Thoracic aorta (tissue), 2 donors: Measurements from ENCODE around the gene PIGZ. TPM values are rescaled to one million over a fixed set of nuclear protein-coding genes. Genes with fewer than 3 reads are reported as not detected.

Experiments
- ATAC-seq: fragments of 150-250 bp; one replicate; pipeline ENCODE4 v1.8.0; 2017; ENCODE audit warnings: low read depth; ENCODE audit not compliant: insufficient number of reproducible peaks, low FRiP score
- DNase-seq: peaks from one replicate; pipeline ENCODE4 v3.0.0-alpha.2; 2020; ENCODE audit warnings: low spot score
- H3K27ac ChIP-seq, 2 donors: fragments of 200-600 bp; sonication (generic); 1 replicate in 1 of 2; 2 replicates in 1 of 2; pipeline ENCODE4 v1.5.1; 2016; ENCODE audit warnings: mild to moderate bottlenecking in 2 of 2, moderate library complexity in 2 of 2
- H3K27me3 ChIP-seq: fragments of 200-600 bp; sonication (generic); replicated peaks from 2 replicates; pipeline ENCODE4 v1.6.0; 2016; ENCODE audit warnings: mild to moderate bottlenecking; ENCODE audit not compliant: insufficient read depth
- H3K36me3 ChIP-seq: fragments of 200-600 bp; sonication (generic); one replicate; pipeline ENCODE4 v1.5.1; 2016
- H3K4me1 ChIP-seq, 2 donors: fragments of 200-600 bp; sonication (generic); 1 replicate in 1 of 2; 2 replicates in 1 of 2; pipeline versions ENCODE4 v1.5.1 to v1.6.0; 2016; ENCODE audit warnings: low read depth in 2 of 2, mild to moderate bottlenecking in 1 of 2; ENCODE audit not compliant: control insufficient read depth in 1 of 2
- H3K4me3 ChIP-seq: fragments of 200-600 bp; sonication (generic); 2 replicates; pipeline ENCODE4 v1.5.1; 2016; ENCODE audit warnings: mild to moderate bottlenecking
- H3K9me3 ChIP-seq: fragments of 200-600 bp; sonication (generic); 2 replicates; pipeline ENCODE4 v1.5.1; 2016
- CTCF ChIP-seq: fragments of 200-600 bp; sonication (generic); IDR thresholded peaks from one replicate; pipeline ENCODE4 v1.5.1; 2019; ENCODE audit warnings: antibody characterized with exemption
- total RNA-seq, 2 donors: library from RNA; depleted of rRNA; stranded (reverse); fragments of >200 nt; gene quantifications; one replicate each; pipeline versions ENCODE4 v1.1.0 to v1.2.3, GENCODE V29; 2016

Gene PIGZ
- total RNA-seq, 2 donors from 2014 or later, result 11.0 to 17.4 TPM

GRCh38 chr3:196995027-196995426 lies 26.4 kb upstream of the PIGZ start:
- Histone ChIP-seq H3K4me3 (no peak overlapping the region), H3K27me3 (no peaks in the 10 kb centered on the region), H3K4me1 (no peaks in the 10 kb centered on the region), H3K9me3 (no peaks in the 10 kb centered on the region), H3K27ac (no peak overlapping the region), H3K36me3 (no peaks in the 10 kb centered on the region)
- DNase-seq (no peak), ATAC-seq (no peak)
- no peak for TF ChIP-seq CTCF

GRCh38 chr3:196994056-196994455 lies 25.4 kb upstream of the PIGZ start:
- no peaks in the 10 kb centered on the region for H3K27me3 ChIP-seq
- H3K4me1 ChIP-seq, result no peaks in the 10 kb centered on the region
- DNase-seq (no peak), ATAC-seq (no peak)
- no peak for TF ChIP-seq CTCF
- H3K27ac ChIP-seq, result no peak overlapping the region
- no peaks in the 10 kb centered on the region for H3K36me3 ChIP-seq
- H3K9me3 ChIP-seq, result no peaks in the 10 kb centered on the region
- H3K4me3 ChIP-seq, result no peak overlapping the region

GRCh38 chr3:196992461-196993065 lies 23.9 kb upstream of the PIGZ start:
- ATAC-seq (no peak), DNase-seq (no peak)
- Histone ChIP-seq H3K9me3 (no peaks in the 10 kb centered on the region), H3K4me3 (no peak overlapping the region), H3K36me3 (no peaks in the 10 kb centered on the region), H3K4me1 (no peaks in the 10 kb centered on the region), H3K27ac (no peak overlapping the region), H3K27me3 (no peaks in the 10 kb centered on the region)
- TF ChIP-seq CTCF, result no peak

GRCh38 chr3:196991581-196992460 lies 23.2 kb upstream of the PIGZ start:
- no peak for DNase-seq

More at GRCh38 chr3:196991581-196992460, 23.2 kb upstream of the PIGZ start:
- H3K4me1 ChIP-seq, result no peaks in the 10 kb centered on the region
- H3K36me3 ChIP-seq, result no peaks in the 10 kb centered on the region
- no peak for ATAC-seq
- H3K9me3 ChIP-seq, result no peaks in the 10 kb centered on the region
- H3K4me3 ChIP-seq, result no peak overlapping the region
- H3K27ac ChIP-seq, result no peak overlapping the region
- H3K27me3 ChIP-seq, result no peaks in the 10 kb centered on the region
- TF ChIP-seq CTCF, result no peak
